ENCODE data around the gene NRXN2.

GRCh38 chr11:64569300-64569970 is 153.6 kb downstream of the NRXN2 start:
- TF ChIP-seq CTCF (IDR thresholded peaks at IDR 0.05; ENCODE audit: low read length) (no peak), EZH2 (optimal IDR thresholded peaks at IDR 0.05; ENCODE audit: low read depth, low read length) (no peak)

All from MM.1S (cell line).